Measurements from ENCODE around the gene C10orf62. TPM values are rescaled to one million over a fixed set of nuclear protein-coding genes. Genes with fewer than 3 reads are reported as not detected.
A peak's percentile ranks its signal among the peaks of the same experiment; 100 is the strongest.
"Not testable (repeated sequence)": the region's sequence is repeated elsewhere in the genome, so short reads cannot be mapped to it uniquely, and the experiment has no call there.

C10orf62 gene
- total and polyA plus RNA-seq, 4 donors = 0.29 to 0.54 (median 0.42) TPM; not detected in 1

DNA sequence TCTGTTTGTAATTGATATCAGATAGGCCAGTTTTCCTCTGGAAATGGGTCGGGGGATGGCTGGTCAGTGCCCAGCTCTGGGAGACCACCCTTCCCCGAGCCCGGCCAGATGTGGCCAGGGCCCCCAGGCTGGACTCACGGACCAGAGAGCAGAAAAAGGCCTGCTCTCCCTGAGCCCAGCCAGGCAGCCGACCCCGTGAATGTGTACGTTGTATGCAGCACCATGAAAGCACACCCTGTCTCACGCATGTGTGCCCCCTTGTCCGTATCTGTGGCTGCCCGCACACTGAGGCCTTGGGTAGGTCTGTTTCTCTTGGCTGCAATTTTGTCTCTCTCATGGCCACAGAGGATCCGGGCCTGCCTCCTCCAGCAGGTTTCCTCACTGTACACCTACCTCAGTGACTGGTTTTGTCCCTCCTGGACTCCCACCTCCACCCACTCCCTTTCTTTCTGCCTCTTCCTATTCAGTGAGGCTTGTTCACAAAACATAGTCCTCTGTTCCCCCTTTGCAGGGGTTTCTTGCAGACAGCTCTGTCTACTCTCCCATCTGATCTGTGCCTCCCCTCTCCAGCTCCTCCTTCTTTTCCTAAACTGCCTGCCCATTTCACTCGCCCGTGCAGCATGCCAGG lies 40.6 kb upstream of the C10orf62 start:
- H3K27ac ChIP-seq (ENCODE audit: low read depth in 1 of 2, low read length in 2 of 2) = no peak overlapping the region
- intact Hi-C loops (cut with DNase I) = no loop called here
- peak in 1 of 2 donors; percentile 59 for DNase-seq

DNA sequence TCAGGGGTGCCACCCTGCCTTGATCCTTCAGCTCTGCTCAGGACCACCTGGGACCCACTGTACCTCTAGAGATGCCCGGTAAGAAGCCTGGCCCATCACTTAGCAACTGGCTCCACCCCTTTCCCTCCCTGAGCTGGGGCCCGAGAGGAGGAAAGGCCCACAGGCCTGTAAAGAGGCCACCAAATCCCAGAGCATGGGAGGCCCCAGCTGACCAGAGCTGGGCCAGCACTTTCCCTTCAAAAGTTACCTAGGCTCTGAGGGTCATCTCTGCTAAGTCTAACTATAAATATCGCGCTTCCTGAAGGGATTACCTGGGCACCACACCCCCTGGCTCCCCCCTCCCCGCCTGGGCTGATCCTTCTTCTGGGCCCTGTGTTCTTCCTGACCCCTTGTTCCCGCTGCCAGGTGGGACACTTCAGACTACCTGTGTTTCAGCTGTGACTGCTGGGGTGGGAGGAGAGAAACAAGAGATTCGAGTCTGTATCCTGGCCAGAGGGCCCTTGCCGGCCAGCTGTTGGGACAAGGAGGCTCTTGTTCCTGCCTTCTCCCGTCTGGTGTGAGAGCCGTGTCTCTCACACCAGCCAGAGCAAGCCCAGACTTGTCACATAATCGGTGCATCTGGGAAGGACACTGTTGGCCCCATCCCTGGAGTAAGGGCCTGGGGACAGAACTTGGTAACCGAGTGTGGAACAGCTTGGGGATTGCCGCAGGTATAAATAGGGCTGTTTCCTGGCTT lies 39.8 kb upstream of the C10orf62 start:
- intact Hi-C loops (cut with DNase I) = loop anchor here in 1 of 2 donors (5.0 kb wide), 1 partner anchor 102 kb away; the partner anchor contains the start of genes EXOSC1 and ZDHHC16
- Histone ChIP-seq H3K4me1 (ENCODE audit: control insufficient read depth in 1 of 2, insufficient read depth in 2 of 2, low read length in 2 of 2) (no peaks in the 10 kb centered on the region), H3K9me3 (ENCODE audit: control insufficient read depth, low read length) (no peaks in the 10 kb centered on the region), H3K4me3 (ENCODE audit: low read length in 2 of 2) (no peak overlapping the region), H3K27me3 (ENCODE audit: control insufficient read depth in 1 of 2, insufficient read depth in 2 of 2, low read length in 1 of 2) (no peaks in the 10 kb centered on the region), H3K27ac (ENCODE audit: low read depth in 1 of 2, low read length in 2 of 2) (no peak overlapping the region), H3K36me3 (ENCODE audit: control insufficient read depth in 1 of 2, insufficient read depth in 2 of 2, low read length in 1 of 2) (no peaks in the 10 kb centered on the region)
- WGBS, 2 donors = 53 to 54% methylated on average over 13 of the region's 13 CpGs
- peak in 1 of 2 donors; percentile 59 for DNase-seq
- no peak for ATAC-seq (ENCODE audit: low FRiP score)

More for the DNA sequence above, 40.6 kb upstream of the C10orf62 start:
- no peak overlapping the region for H3K4me3 ChIP-seq (ENCODE audit: low read length in 2 of 2)
- H3K36me3 ChIP-seq (ENCODE audit: control insufficient read depth in 1 of 2, insufficient read depth in 2 of 2, low read length in 1 of 2) = no peaks in the 10 kb centered on the region
- no peaks in the 10 kb centered on the region for H3K9me3 ChIP-seq (ENCODE audit: control insufficient read depth, low read length)
- WGBS, 2 donors = 70 to 71% methylated on average over 13 of the region's 13 CpGs
- H3K27me3 ChIP-seq (ENCODE audit: control insufficient read depth in 1 of 2, insufficient read depth in 2 of 2, low read length in 1 of 2) = no peaks in the 10 kb centered on the region
- ATAC-seq (ENCODE audit: low FRiP score) = no peak
- H3K4me1 ChIP-seq (ENCODE audit: control insufficient read depth in 1 of 2, insufficient read depth in 2 of 2, low read length in 2 of 2) = no peaks in the 10 kb centered on the region

DNA sequence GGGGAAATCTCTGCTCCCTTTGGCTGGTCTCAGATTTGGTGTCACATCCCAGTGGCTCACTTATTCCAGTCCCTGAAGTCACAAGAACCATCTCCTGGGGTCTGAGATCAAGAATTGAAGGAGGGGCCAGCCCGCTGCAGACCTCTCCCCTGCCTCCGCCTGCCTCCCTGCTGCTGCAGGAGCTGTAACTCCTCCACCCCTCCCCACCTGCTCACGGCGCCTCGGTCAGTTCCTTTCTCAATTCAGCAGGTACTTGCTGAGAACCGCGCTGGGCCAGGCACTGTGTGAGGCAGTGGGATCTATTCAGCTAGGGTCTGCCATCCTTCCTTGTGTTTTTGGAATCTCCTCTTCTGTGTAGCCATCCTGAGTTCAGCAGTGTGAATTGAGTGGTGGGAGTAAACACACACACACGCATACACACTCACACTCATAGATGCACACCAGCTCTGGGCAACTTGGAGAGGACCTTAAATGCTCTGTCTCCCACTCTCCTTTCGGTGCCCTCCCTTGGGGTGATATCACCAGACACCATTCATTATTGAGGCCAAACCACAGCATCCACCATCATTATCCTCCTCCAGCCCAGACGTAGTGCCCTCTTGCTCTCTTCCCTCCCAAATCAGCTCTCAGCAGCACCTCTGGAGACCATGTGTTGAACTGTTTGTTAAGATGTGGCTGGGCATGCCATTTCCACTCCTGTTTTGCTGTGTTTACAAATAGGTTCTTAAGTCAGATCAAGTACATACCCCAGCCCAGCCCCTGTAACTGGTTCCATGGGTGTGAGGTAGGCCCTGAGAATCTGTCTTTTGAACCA lies 39.0 kb upstream of the C10orf62 start:
- no peak overlapping the region for H3K27ac ChIP-seq (ENCODE audit: low read depth in 1 of 2, low read length in 2 of 2)
- ATAC-seq (ENCODE audit: low FRiP score) (no peak), DNase-seq (peak in 1 of 2 donors; percentile 71)
- no peaks in the 10 kb centered on the region for H3K36me3 ChIP-seq (ENCODE audit: control insufficient read depth in 1 of 2, insufficient read depth in 2 of 2, low read length in 1 of 2)
- no peaks in the 10 kb centered on the region for H3K9me3 ChIP-seq (ENCODE audit: control insufficient read depth, low read length)
- WGBS, 2 donors = 78 to 82% methylated on average over 10 of the region's 10 CpGs
- no peak overlapping the region for H3K4me3 ChIP-seq (ENCODE audit: low read length in 2 of 2)
- intact Hi-C loops (cut with DNase I) = loop anchor here in 1 of 2 donors (5.0 kb wide), 1 partner anchor 103 kb away; the partner anchor contains the start of genes EXOSC1 and ZDHHC16
- no peaks in the 10 kb centered on the region for H3K4me1 ChIP-seq (ENCODE audit: control insufficient read depth in 1 of 2, insufficient read depth in 2 of 2, low read length in 2 of 2)
- no peaks in the 10 kb centered on the region for H3K27me3 ChIP-seq (ENCODE audit: control insufficient read depth in 1 of 2, insufficient read depth in 2 of 2, low read length in 1 of 2)

DNA sequence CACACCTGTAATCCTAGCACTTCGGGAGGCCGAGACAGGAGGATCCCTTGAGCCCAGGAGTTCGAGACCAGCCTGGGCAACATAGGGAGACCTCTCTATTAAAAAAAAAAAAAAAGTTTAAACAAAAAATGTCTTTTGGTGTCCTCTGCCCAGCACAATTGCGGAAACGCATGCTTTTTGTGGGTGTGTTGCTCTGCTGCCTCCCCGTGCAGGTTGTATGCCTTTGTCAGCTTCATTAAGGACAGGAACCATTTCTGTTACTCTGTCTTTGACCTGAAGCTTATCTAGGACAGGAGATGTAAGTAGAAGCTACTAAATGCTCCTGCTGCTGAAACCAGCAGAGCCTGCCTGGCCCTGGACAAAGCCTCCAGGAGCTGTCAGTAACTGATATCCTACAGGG lies 38.2 kb upstream of the C10orf62 start:
- no peaks in the 10 kb centered on the region for H3K36me3 ChIP-seq (ENCODE audit: control insufficient read depth in 1 of 2, insufficient read depth in 2 of 2, low read length in 1 of 2)
- no peaks in the 10 kb centered on the region for H3K9me3 ChIP-seq (ENCODE audit: control insufficient read depth, low read length)
- no peaks in the 10 kb centered on the region for H3K4me1 ChIP-seq (ENCODE audit: control insufficient read depth in 1 of 2, insufficient read depth in 2 of 2, low read length in 2 of 2)
- no peak overlapping the region for H3K4me3 ChIP-seq (ENCODE audit: low read length in 2 of 2)
- intact Hi-C loops (cut with DNase I) = loop anchor here in 1 of 2 donors (5.0 kb wide), 1 partner anchor 104 kb away; the partner anchor contains the start of genes EXOSC1 and ZDHHC16
- H3K27ac ChIP-seq (ENCODE audit: low read depth in 1 of 2, low read length in 2 of 2) = no peak overlapping the region
- no peaks in the 10 kb centered on the region for H3K27me3 ChIP-seq (ENCODE audit: control insufficient read depth in 1 of 2, insufficient read depth in 2 of 2, low read length in 1 of 2)
- ATAC-seq (ENCODE audit: low FRiP score) (no peak), DNase-seq (peak in 1 of 2 donors; percentile 20)
- WGBS, 2 donors = 89 to 90% methylated on average over 6 of the region's 6 CpGs

DNA sequence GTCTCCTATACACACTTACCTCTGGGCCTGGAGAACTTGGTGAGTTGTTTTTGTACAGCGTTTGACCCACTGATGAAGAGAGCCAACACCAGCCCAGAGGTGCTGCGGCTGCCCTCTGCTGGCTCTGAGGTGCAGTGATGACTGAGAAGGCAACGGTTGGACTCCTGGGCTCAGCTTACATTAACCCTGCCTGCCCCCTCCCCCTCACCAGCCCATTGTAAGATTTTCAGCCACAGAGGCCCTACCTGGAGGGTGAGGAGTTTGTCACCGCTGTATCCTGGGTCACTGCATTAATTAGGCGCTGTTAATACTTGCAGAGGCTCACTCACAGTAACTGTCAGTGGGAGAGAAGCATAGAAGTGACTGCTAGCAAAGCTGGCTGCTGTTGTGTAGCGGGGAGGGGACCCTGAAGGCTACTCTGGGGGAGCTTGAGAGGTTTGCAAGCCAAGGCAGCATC lies 35.9 kb upstream of the C10orf62 start:
- Histone ChIP-seq H3K27me3 (ENCODE audit: control insufficient read depth in 1 of 2, insufficient read depth in 2 of 2, low read length in 1 of 2) (no peaks in the 10 kb centered on the region), H3K27ac (ENCODE audit: low read depth in 1 of 2, low read length in 2 of 2) (no peak overlapping the region), H3K4me1 (ENCODE audit: control insufficient read depth in 1 of 2, insufficient read depth in 2 of 2, low read length in 2 of 2) (no peaks in the 10 kb centered on the region), H3K4me3 (ENCODE audit: low read length in 2 of 2) (no peak overlapping the region), H3K36me3 (ENCODE audit: control insufficient read depth in 1 of 2, insufficient read depth in 2 of 2, low read length in 1 of 2) (no peaks in the 10 kb centered on the region), H3K9me3 (ENCODE audit: control insufficient read depth, low read length) (no peaks in the 10 kb centered on the region)
- peak; percentile 79 to 90 for DNase-seq
- intact Hi-C loops (cut with DNase I) = loop anchor here (1.0 to 5.0 kb wide), 4 partner anchors 19 to 106 kb away; partner anchors contain the start of genes EXOSC1 (in 1 of the 2) and ZDHHC16 (in 1 of the 2)
- 20% methylated on average over 6 of the region's 6 CpGs for WGBS, 2 donors
- peak; percentile 92 for ATAC-seq (ENCODE audit: low FRiP score)

DNA sequence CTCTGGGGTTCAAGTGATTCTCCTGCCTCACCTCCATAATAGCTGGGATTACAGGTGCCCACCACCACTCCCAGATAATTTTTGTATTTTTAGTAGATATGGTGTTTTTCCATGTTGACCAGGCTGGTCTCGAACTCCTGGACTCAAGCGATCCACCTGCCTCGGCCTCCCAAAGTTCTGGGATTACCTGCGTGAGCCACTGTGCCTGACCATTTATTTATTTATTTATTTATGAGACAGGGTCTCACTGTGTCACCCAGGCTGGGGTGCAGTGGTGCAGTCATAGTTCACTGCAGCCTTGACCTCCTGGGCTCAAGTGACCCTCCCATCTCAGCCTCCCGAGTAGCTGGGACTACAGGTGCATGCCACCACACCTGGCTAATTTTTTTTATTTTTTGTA lies 35.2 kb upstream of the C10orf62 start:
- WGBS, 2 donors = 94 to 96% methylated on average over 5 of the region's 5 CpGs
- H3K4me1 ChIP-seq (ENCODE audit: control insufficient read depth in 1 of 2, insufficient read depth in 2 of 2, low read length in 2 of 2); H3K4me3 ChIP-seq (ENCODE audit: low read length in 2 of 2); H3K9me3 ChIP-seq (ENCODE audit: control insufficient read depth, low read length); H3K36me3 ChIP-seq (ENCODE audit: control insufficient read depth in 1 of 2, insufficient read depth in 2 of 2, low read length in 1 of 2); ATAC-seq (ENCODE audit: low FRiP score); H3K27ac ChIP-seq (ENCODE audit: low read depth in 1 of 2, low read length in 2 of 2); H3K27me3 ChIP-seq (ENCODE audit: control insufficient read depth in 1 of 2, insufficient read depth in 2 of 2, low read length in 1 of 2): not testable (repeated sequence)
- intact Hi-C loops (cut with DNase I) = loop anchor here in 1 of 2 donors (5.0 kb wide), 1 partner anchor 107 kb away; the partner anchor contains the start of genes EXOSC1 and ZDHHC16
- DNase-seq = peak in 1 of 2 donors; percentile 50

DNA sequence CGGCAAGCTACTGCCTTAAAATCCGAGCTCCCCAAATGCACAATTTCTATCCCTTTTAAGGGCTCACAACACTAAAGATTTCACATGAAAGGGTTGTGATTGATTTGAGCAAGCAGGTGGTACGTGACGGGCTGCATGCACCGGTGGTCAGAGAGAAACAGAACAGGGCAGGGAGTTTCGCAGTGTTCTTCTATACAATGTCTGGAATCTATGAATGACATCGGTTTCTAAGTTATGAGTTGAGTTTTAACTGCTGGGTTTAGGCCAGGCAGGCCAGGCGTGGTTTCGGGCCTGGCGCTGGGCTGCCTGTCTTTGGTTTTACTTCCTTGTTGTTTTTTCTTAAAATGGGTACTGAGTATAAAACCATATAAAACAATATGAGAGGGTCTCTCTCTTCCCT lies 34.0 kb upstream of the C10orf62 start:
- WGBS, 2 donors = 87 to 97% methylated on average over 7 to 10 of the region's 10 CpGs
- H3K27ac ChIP-seq (ENCODE audit: low read depth in 1 of 2, low read length in 2 of 2); H3K27me3 ChIP-seq (ENCODE audit: control insufficient read depth in 1 of 2, insufficient read depth in 2 of 2, low read length in 1 of 2); intact Hi-C loops (cut with DNase I); H3K4me1 ChIP-seq (ENCODE audit: control insufficient read depth in 1 of 2, insufficient read depth in 2 of 2, low read length in 2 of 2); H3K9me3 ChIP-seq (ENCODE audit: control insufficient read depth, low read length); H3K4me3 ChIP-seq (ENCODE audit: low read length in 2 of 2); ATAC-seq (ENCODE audit: low FRiP score); H3K36me3 ChIP-seq (ENCODE audit: control insufficient read depth in 1 of 2, insufficient read depth in 2 of 2, low read length in 1 of 2): not testable (repeated sequence)
- DNase-seq = peak in 1 of 2 donors; percentile 21

DNA sequence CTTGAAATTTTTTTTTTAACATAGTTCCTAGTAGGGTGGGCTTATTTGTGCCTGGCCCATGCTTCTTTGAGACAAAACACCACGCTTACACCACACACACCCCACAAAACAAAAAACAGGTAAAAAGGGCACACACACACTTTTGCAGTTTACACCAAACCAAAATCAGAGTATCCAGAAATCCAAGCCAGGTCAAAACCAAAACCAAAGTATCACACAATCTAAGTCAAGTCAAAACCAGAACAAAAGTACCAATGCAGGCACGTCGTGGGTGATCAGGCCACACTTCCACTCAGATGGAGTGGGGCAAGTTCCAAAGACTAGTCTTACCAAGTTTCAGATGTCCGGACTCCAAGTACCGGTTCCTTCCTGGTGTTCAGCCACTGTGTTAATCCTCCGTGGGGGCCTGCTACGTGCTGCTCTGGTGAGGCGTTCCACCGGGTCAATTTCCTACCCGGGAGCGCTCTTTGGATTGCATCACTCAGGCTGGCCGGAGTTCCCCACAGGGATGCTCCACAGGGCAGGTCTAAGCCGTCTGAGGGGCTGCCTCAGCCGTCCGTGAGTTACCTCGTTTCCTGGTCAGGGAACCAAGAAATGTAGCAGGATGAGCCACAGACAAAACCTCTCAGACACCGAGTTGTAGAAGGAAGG lies 28.7 kb upstream of the C10orf62 start:
- H3K4me1 ChIP-seq (ENCODE audit: control insufficient read depth in 1 of 2, insufficient read depth in 2 of 2, low read length in 2 of 2); H3K4me3 ChIP-seq (ENCODE audit: low read length in 2 of 2); ATAC-seq (ENCODE audit: low FRiP score); H3K9me3 ChIP-seq (ENCODE audit: control insufficient read depth, low read length); intact Hi-C loops (cut with DNase I); H3K27ac ChIP-seq (ENCODE audit: low read depth in 1 of 2, low read length in 2 of 2); H3K27me3 ChIP-seq (ENCODE audit: control insufficient read depth in 1 of 2, insufficient read depth in 2 of 2, low read length in 1 of 2); H3K36me3 ChIP-seq (ENCODE audit: control insufficient read depth in 1 of 2, insufficient read depth in 2 of 2, low read length in 1 of 2): not testable (repeated sequence)
- peak in 1 of 2 donors; percentile 77 for DNase-seq
- 91 to 92% methylated on average over 17 of the region's 17 CpGs for WGBS, 2 donors

All from aorta (tissue), 5 donors.